ENCODE measurements around the gene H1-8. TPM values are rescaled to one million over a fixed set of nuclear protein-coding genes. Genes with fewer than 3 reads are reported as not detected.
"Not testable (repeated sequence)": the region's sequence is repeated elsewhere in the genome, so short reads cannot be mapped to it uniquely, and the experiment has no call there.

Gene H1-8
- total RNA-seq, 4 donors from 2014 or later = not detected

DNA sequence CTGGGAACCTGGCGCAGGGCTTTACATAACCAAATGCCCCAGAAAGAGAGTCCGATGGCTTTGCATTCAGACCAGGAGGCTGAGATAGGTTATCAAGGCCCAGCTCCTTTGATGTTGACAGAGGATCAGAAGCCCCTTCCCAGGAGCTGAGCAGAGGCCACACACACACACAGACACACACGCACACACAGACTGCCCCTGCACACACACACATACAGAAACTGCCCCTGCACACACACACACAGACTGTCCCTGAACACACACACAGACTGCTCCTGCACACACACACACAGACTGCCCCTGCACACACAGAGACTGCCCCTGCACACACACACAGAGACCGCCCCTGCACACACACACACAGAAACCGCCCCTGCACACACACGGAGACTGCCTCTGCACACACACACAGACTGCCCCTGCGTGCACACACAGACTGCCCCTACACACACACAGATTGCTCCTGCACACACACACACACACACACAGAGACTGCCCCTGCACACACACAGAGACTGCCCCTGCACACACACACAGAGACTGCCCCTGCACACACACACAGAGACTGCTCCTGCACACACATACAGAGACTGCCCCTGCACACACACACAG lies 27.0 kb upstream of the H1-8 start:
- intact Hi-C loops (cut with DNase I; ENCODE audit: low total_unique reads); H3K9me3 ChIP-seq; H3K27me3 ChIP-seq; in situ Hi-C loops (cut with MboI; ENCODE audit: low pct_ligation_motif_present in 1 of 4, low pct_unique_long_range_greater_than_20kb in 1 of 4, low sequenced_read_pairs in 3 of 4); H3K36me3 ChIP-seq; H3K4me3 ChIP-seq; H3K27ac ChIP-seq; H3K4me1 ChIP-seq; DNase-seq: not testable (repeated sequence)
- 94% methylated on average over 7 of the region's 7 CpGs; no CpG with 5 or more reads in 1 of the 2 donors for WGBS, 2 donors (ENCODE audit: low coverage in 1 of 2)

DNA sequence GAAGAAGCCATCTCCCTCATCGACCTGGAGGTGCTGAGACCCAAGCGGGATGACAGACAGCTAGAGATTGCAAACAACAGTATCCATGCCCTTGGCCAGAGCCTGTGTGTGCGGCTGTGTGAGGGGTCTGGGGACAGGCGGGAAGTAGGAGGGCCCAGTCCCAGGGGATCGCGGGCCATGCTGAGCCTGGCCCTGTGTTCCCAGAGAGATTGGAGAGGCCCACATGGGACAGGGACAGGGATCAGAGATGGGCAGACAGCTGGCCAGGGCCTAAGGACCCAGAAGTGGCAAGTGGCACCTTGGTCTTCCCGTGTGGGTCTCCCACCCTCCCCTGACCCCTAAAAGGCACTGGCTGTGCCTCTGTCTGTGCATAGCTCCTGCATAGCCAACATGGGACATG lies 25.5 kb upstream of the H1-8 start:
- no peak overlapping the region for H3K4me3 ChIP-seq
- in situ Hi-C loops (cut with MboI; ENCODE audit: low pct_ligation_motif_present in 1 of 4, low pct_unique_long_range_greater_than_20kb in 1 of 4, low sequenced_read_pairs in 3 of 4) (no loop called here), intact Hi-C loops (cut with DNase I; ENCODE audit: low total_unique reads) (no loop called here)
- no peaks in the 10 kb centered on the region for H3K4me1 ChIP-seq
- WGBS, 2 donors (ENCODE audit: low coverage in 1 of 2) = 87% methylated on average over 7 of the region's 7 CpGs; no CpG with 5 or more reads in 1 of the 2 donors
- H3K27ac ChIP-seq = no peak overlapping the region
- H3K36me3 ChIP-seq = no peaks in the 10 kb centered on the region
- DNase-seq = no peak
- H3K9me3 ChIP-seq = no peaks in the 10 kb centered on the region
- no peak for TF ChIP-seq EP300 (IDR thresholded peaks at IDR 0.05; ENCODE audit: low read depth)
- TF ChIP-seq, protein P1, sequence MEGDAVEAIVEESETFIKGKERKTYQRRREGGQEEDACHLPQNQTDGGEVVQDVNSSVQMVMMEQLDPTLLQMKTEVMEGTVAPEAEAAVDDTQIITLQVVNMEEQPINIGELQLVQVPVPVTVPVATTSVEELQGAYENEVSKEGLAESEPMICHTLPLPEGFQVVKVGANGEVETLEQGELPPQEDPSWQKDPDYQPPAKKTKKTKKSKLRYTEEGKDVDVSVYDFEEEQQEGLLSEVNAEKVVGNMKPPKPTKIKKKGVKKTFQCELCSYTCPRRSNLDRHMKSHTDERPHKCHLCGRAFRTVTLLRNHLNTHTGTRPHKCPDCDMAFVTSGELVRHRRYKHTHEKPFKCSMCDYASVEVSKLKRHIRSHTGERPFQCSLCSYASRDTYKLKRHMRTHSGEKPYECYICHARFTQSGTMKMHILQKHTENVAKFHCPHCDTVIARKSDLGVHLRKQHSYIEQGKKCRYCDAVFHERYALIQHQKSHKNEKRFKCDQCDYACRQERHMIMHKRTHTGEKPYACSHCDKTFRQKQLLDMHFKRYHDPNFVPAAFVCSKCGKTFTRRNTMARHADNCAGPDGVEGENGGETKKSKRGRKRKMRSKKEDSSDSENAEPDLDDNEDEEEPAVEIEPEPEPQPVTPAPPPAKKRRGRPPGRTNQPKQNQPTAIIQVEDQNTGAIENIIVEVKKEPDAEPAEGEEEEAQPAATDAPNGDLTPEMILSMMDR (IDR thresholded peaks at IDR 0.05) = no peak
- no peak for TF ChIP-seq POLR2AphosphoS5 (IDR thresholded peaks at IDR 0.05)
- no peak for TF ChIP-seq POLR2A (IDR thresholded peaks at IDR 0.05)
- H3K27me3 ChIP-seq = no peaks in the 10 kb centered on the region

DNA sequence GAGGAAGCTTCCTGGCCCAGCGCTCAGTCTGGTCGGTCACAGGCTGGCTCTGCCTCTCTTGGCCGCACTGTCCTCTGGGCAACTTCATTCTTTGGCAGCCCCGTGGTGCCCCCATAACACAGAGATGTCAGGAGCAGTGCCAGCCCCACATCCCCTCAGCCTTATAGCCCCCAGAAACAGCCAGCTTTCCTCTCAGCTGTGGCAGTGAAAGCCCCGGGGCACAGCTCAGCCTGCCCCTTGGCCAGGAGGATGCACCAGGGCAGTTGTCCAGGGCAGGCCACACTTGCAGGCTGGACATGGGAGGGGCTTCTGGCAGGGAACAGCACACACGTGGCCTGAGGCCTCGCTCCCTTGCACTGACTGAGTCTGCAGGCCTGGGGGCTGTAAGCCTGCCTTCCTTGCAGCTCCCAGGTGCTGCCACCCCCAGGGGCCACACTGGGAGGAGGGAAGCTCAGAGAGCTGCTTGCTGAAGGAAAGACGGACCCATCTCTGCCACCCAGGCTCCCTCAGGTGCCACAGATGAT lies 24.9 kb upstream of the H1-8 start:
- intact Hi-C loops (cut with DNase I; ENCODE audit: low total_unique reads) (no loop called here), in situ Hi-C loops (cut with MboI; ENCODE audit: low pct_ligation_motif_present in 1 of 4, low pct_unique_long_range_greater_than_20kb in 1 of 4, low sequenced_read_pairs in 3 of 4) (no loop called here)
- Histone ChIP-seq H3K36me3 (no peaks in the 10 kb centered on the region), H3K27me3 (no peaks in the 10 kb centered on the region), H3K4me3 (no peak overlapping the region), H3K9me3 (no peaks in the 10 kb centered on the region), H3K27ac (no peak overlapping the region), H3K4me1 (no peaks in the 10 kb centered on the region)
- DNase-seq = no peak
- no peak for TF ChIP-seq POLR2A (IDR thresholded peaks at IDR 0.05)
- TF ChIP-seq, protein P1 (IDR thresholded peaks at IDR 0.05) = no peak
- no peak for TF ChIP-seq POLR2AphosphoS5 (IDR thresholded peaks at IDR 0.05)
- TF ChIP-seq EP300 (IDR thresholded peaks at IDR 0.05; ENCODE audit: low read depth) = no peak
- WGBS, 2 donors (ENCODE audit: low coverage in 1 of 2) = 90% methylated on average over 7 of the region's 8 CpGs; no CpG with 5 or more reads in 1 of the 2 donors

DNA sequence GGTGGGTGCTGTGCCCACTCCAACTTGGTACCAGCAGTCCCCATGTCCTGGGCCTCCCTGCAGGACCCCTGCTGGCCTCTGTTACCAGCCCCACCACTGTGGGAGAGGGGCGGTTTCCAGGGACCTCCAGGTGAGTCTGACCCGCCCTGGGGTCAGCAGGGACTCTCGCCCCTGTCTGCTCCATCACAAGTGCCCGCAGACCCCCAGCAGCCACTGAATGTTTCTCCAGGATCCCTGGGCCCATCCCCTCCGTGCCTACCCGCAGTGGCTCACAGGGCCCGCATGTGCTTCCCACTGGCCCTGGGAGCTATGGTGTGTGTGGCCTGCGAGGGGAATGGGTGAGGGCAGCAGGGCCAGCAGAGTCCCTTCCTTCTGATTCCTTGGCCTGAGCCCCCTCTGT lies 24.4 kb upstream of the H1-8 start:
- no peaks in the 10 kb centered on the region for H3K36me3 ChIP-seq
- no peaks in the 10 kb centered on the region for H3K9me3 ChIP-seq
- in situ Hi-C loops (cut with MboI; ENCODE audit: low pct_ligation_motif_present in 1 of 4, low pct_unique_long_range_greater_than_20kb in 1 of 4, low sequenced_read_pairs in 3 of 4) = no loop called here

More for the DNA sequence above, 24.4 kb upstream of the H1-8 start:
- no peak for DNase-seq
- no peak for TF ChIP-seq EP300 (IDR thresholded peaks at IDR 0.05; ENCODE audit: low read depth)
- no peak for TF ChIP-seq POLR2A (IDR thresholded peaks at IDR 0.05)
- TF ChIP-seq POLR2AphosphoS5 (IDR thresholded peaks at IDR 0.05) = no peak
- TF ChIP-seq, protein P1 (IDR thresholded peaks at IDR 0.05) = no peak
- intact Hi-C loops (cut with DNase I; ENCODE audit: low total_unique reads) = no loop called here
- H3K4me3 ChIP-seq = no peak overlapping the region
- 95% methylated on average over 8 of the region's 8 CpGs; no CpG with 5 or more reads in 1 of the 2 donors for WGBS, 2 donors (ENCODE audit: low coverage in 1 of 2)
- no peaks in the 10 kb centered on the region for H3K4me1 ChIP-seq
- H3K27me3 ChIP-seq = no peaks in the 10 kb centered on the region
- no peak overlapping the region for H3K27ac ChIP-seq

All from transverse colon (tissue), 4 donors.